ENCODE data around the gene DGAT2.

The DGAT2 gene

GRCh38 chr11:75823415-75823814, 54.8 kb downstream of the DGAT2 start:
- Histone ChIP-seq H3K36me3 (replicated peaks) (no peaks in the 10 kb centered on the region), H3K27me3 (ENCODE audit: low read depth) (no peaks in the 10 kb centered on the region), H3K9me3 (no peaks in the 10 kb centered on the region), H3K4me1 (no peaks in the 10 kb centered on the region), H3K4me3 (no peak overlapping the region)
- in situ Hi-C loops (cut with MboI; ENCODE audit: low sequenced_read_pairs): loop anchor here (5.0 kb wide), 1 partner anchor 44 kb away; no protein-coding TSS in a partner anchor
- no peak for DNase-seq (ENCODE audit: low spot score in 2 of 2)

- H3K36me3 ChIP-seq (replicated peaks): no peaks in the 10 kb centered on the region
- H3K27me3 ChIP-seq (ENCODE audit: low read depth): no peaks in the 10 kb centered on the region
- in situ Hi-C loops (cut with MboI; ENCODE audit: low sequenced_read_pairs): loop anchor here (5.0 kb wide), 1 partner anchor 43 kb away; no protein-coding TSS in a partner anchor
- no peak overlapping the region for H3K4me3 ChIP-seq
- DNase-seq (ENCODE audit: low spot score in 2 of 2): no peak
- no peaks in the 10 kb centered on the region for H3K4me1 ChIP-seq
- H3K9me3 ChIP-seq: no peaks in the 10 kb centered on the region
These were observed 55.4 kb downstream of the DGAT2 start for GRCh38 chr11:75823946-75824345.

- H3K27me3 ChIP-seq (ENCODE audit: low read depth): no peaks in the 10 kb centered on the region
- in situ Hi-C loops (cut with MboI; ENCODE audit: low sequenced_read_pairs): no loop called here
- H3K9me3 ChIP-seq: no peaks in the 10 kb centered on the region
- no peak overlapping the region for H3K4me3 ChIP-seq
- no peak for DNase-seq (ENCODE audit: low spot score in 2 of 2)
- H3K4me1 ChIP-seq: no peaks in the 10 kb centered on the region
- H3K36me3 ChIP-seq (replicated peaks): peaks cover 4% of the 10 kb centered on the region; the same call in 1 of the 2 replicates
These were observed 58.1 kb downstream of the DGAT2 start for GRCh38 chr11:75826461-75827230.

- H3K9me3 ChIP-seq: no peaks in the 10 kb centered on the region
- H3K4me3 ChIP-seq: no peak overlapping the region
- in situ Hi-C loops (cut with MboI; ENCODE audit: low sequenced_read_pairs): no loop called here
- peaks cover 4% of the 10 kb centered on the region; the same call in 1 of the 2 replicates for H3K36me3 ChIP-seq (replicated peaks)
- peaks cover 3% of the 10 kb centered on the region for H3K4me1 ChIP-seq
- DNase-seq (ENCODE audit: low spot score in 2 of 2): no peak
- no peaks in the 10 kb centered on the region for H3K27me3 ChIP-seq (ENCODE audit: low read depth)
These were observed 59.0 kb downstream of the DGAT2 start for GRCh38 chr11:75827562-75827961.

- no peaks in the 10 kb centered on the region for H3K27me3 ChIP-seq (ENCODE audit: low read depth)
- DNase-seq (ENCODE audit: low spot score in 2 of 2): no peak
- peaks cover 4% of the 10 kb centered on the region; the same call in 1 of the 2 replicates for H3K36me3 ChIP-seq (replicated peaks)
- H3K4me3 ChIP-seq: no peak overlapping the region
- H3K4me1 ChIP-seq: peaks cover 3% of the 10 kb centered on the region
- H3K9me3 ChIP-seq: no peaks in the 10 kb centered on the region
- in situ Hi-C loops (cut with MboI; ENCODE audit: low sequenced_read_pairs): no loop called here
These were observed 63.4 kb downstream of the DGAT2 start for GRCh38 chr11:75831915-75832502.

GRCh38 chr11:75834728-75835127, 66.2 kb downstream of the DGAT2 start:
- Histone ChIP-seq H3K4me1 (peaks cover 12% of the 10 kb centered on the region), H3K9me3 (no peaks in the 10 kb centered on the region), H3K4me3 (no peak overlapping the region), H3K36me3 (replicated peaks) (peaks cover 4% of the 10 kb centered on the region; the same call in 1 of the 2 replicates), H3K27me3 (ENCODE audit: low read depth) (no peaks in the 10 kb centered on the region)
- in situ Hi-C loops (cut with MboI; ENCODE audit: low sequenced_read_pairs): no loop called here
- DNase-seq (ENCODE audit: low spot score in 2 of 2): no peak

- Histone ChIP-seq H3K4me1 (peaks cover 29% of the 10 kb centered on the region), H3K4me3 (no peak overlapping the region), H3K27me3 (ENCODE audit: low read depth) (no peaks in the 10 kb centered on the region), H3K36me3 (replicated peaks) (no peaks in the 10 kb centered on the region; the same call in 1 of the 2 replicates), H3K9me3 (no peaks in the 10 kb centered on the region)
- in situ Hi-C loops (cut with MboI; ENCODE audit: low sequenced_read_pairs): no loop called here
- no peak for DNase-seq (ENCODE audit: low spot score in 2 of 2)
These were observed 67.8 kb downstream of the DGAT2 start for GRCh38 chr11:75836417-75836816.

GRCh38 chr11:75839851-75840250, 71.3 kb downstream of the DGAT2 start:
- no peaks in the 10 kb centered on the region for H3K36me3 ChIP-seq (replicated peaks)
- no peak overlapping the region for H3K4me3 ChIP-seq
- peaks cover 29% of the 10 kb centered on the region for H3K4me1 ChIP-seq
- H3K9me3 ChIP-seq: no peaks in the 10 kb centered on the region
- DNase-seq (ENCODE audit: low spot score in 2 of 2): no peak
- in situ Hi-C loops (cut with MboI; ENCODE audit: low sequenced_read_pairs): no loop called here
- H3K27me3 ChIP-seq (ENCODE audit: low read depth): no peaks in the 10 kb centered on the region

- Histone ChIP-seq H3K4me3 (no peak overlapping the region), H3K9me3 (no peaks in the 10 kb centered on the region), H3K4me1 (peaks cover 29% of the 10 kb centered on the region), H3K27me3 (ENCODE audit: low read depth) (no peaks in the 10 kb centered on the region), H3K36me3 (replicated peaks) (no peaks in the 10 kb centered on the region)
- in situ Hi-C loops (cut with MboI; ENCODE audit: low sequenced_read_pairs): no loop called here
- peak; percentile 23 to 80 for DNase-seq (ENCODE audit: low spot score in 2 of 2)
These were observed 71.9 kb downstream of the DGAT2 start for GRCh38 chr11:75840522-75840921.

GRCh38 chr11:75841739-75842138, 73.2 kb downstream of the DGAT2 start:
- no peaks in the 10 kb centered on the region for H3K9me3 ChIP-seq
- no peak for DNase-seq (ENCODE audit: low spot score in 2 of 2)

GRCh38 chr11:75845324-75845723, 76.7 kb downstream of the DGAT2 start:
- in situ Hi-C loops (cut with MboI; ENCODE audit: low sequenced_read_pairs): no loop called here
- no peak overlapping the region for H3K4me3 ChIP-seq

More at GRCh38 chr11:75841739-75842138, 73.2 kb downstream of the DGAT2 start:
- in situ Hi-C loops (cut with MboI; ENCODE audit: low sequenced_read_pairs): no loop called here
- no peak overlapping the region for H3K4me3 ChIP-seq
- H3K36me3 ChIP-seq (replicated peaks): no peaks in the 10 kb centered on the region
- H3K27me3 ChIP-seq (ENCODE audit: low read depth): no peaks in the 10 kb centered on the region
- peaks cover 29% of the 10 kb centered on the region for H3K4me1 ChIP-seq

GRCh38 chr11:75849894-75850293, 81.3 kb downstream of the DGAT2 start:
- H3K4me1 ChIP-seq: peaks cover 33% of the 10 kb centered on the region
- no peak overlapping the region for H3K4me3 ChIP-seq
- in situ Hi-C loops (cut with MboI; ENCODE audit: low sequenced_read_pairs): no loop called here
- no peaks in the 10 kb centered on the region for H3K27me3 ChIP-seq (ENCODE audit: low read depth)
- no peaks in the 10 kb centered on the region for H3K9me3 ChIP-seq
- peak in 1 of 2 experiments; percentile 25 for DNase-seq (ENCODE audit: low spot score in 2 of 2)
- no peaks in the 10 kb centered on the region for H3K36me3 ChIP-seq (replicated peaks)

More at GRCh38 chr11:75845324-75845723, 76.7 kb downstream of the DGAT2 start:
- no peaks in the 10 kb centered on the region for H3K9me3 ChIP-seq
- H3K4me1 ChIP-seq: peaks cover 24% of the 10 kb centered on the region
- DNase-seq (ENCODE audit: low spot score in 2 of 2): no peak
- no peaks in the 10 kb centered on the region for H3K27me3 ChIP-seq (ENCODE audit: low read depth)
- no peaks in the 10 kb centered on the region for H3K36me3 ChIP-seq (replicated peaks)

- H3K4me1 ChIP-seq: peaks cover 40% of the 10 kb centered on the region
- H3K27me3 ChIP-seq (ENCODE audit: low read depth): no peaks in the 10 kb centered on the region
- no peak overlapping the region for H3K4me3 ChIP-seq
- peak; percentile 74 to 97 for DNase-seq (ENCODE audit: low spot score in 2 of 2)
- H3K9me3 ChIP-seq: no peaks in the 10 kb centered on the region
- H3K36me3 ChIP-seq (replicated peaks): no peaks in the 10 kb centered on the region
- in situ Hi-C loops (cut with MboI; ENCODE audit: low sequenced_read_pairs): no loop called here
These were observed 82.2 kb downstream of the DGAT2 start for GRCh38 chr11:75850787-75851186.

Measured in HAP-1 (cell line).